ENCODE measurements around the gene CEP295NL. TPM values are rescaled to one million over a fixed set of nuclear protein-coding genes. Genes with fewer than 3 reads are reported as not detected.

CEP295NL gene
- total RNA-seq, 1 donor from 2014 or later = 1.6 TPM

DNA sequence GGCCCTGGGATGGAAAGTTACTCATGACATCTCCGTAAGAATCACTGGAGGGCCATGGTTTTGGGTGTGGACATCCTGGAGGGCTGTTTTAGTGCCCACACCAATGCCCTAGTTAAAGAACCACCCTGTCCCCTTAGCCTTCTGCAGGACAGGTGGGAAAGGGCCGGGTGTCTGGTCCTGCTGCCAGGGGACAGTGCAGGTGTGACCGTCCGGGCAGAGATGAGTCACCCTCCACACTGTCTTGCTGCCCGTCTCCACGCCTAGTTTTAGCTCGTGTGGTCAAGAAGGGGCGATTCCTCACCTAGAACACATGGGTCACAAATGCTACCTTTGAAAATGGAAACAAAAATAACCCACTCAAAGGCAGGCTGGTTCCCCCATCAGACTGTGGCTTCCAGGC lies 17.0 kb downstream of the CEP295NL start:
- Histone ChIP-seq H2AFZ (ENCODE audit: low read depth, low read length) (no peak overlapping the region), H3K27ac (ENCODE audit: low read depth, low read length) (peak overlapping the region; percentile 1), H3K9me3 (ENCODE audit: insufficient read depth, low read depth, low read length) (no peaks in the 10 kb centered on the region), H3K27me3 (ENCODE audit: insufficient read depth, low read length) (no peaks in the 10 kb centered on the region), H3K4me1 (ENCODE audit: insufficient read depth, low read length) (peaks cover 35% of the 10 kb centered on the region), H3K79me2 (ENCODE audit: insufficient read depth, low read length) (peaks cover 92% of the 10 kb centered on the region), H3K4me2 (ENCODE audit: low read length) (no peak overlapping the region), H3K9ac (ENCODE audit: low read length) (no peak overlapping the region), H3K36me3 (ENCODE audit: insufficient read depth, low read length) (no peaks in the 10 kb centered on the region), H3K4me3 (ENCODE audit: insufficient read depth, low read depth, low read length) (no peak overlapping the region), H4K20me1 (ENCODE audit: insufficient read depth, low read length) (peaks cover 63% of the 10 kb centered on the region)
- H3K27me3 Mint-ChIP-seq (ENCODE audit: low read depth, unreplicated experiment) = no peaks in the 10 kb centered on the region
- H3K4me1 Mint-ChIP-seq (ENCODE audit: low read depth, unreplicated experiment) = peaks cover 24% of the 10 kb centered on the region
- TF ChIP-seq EZH2 (IDR thresholded peaks at IDR 0.05; ENCODE audit: insufficient read depth, low read length) (no peak), CTCF (IDR thresholded peaks at IDR 0.05; ENCODE audit: insufficient read depth, low read depth, low read length) (no peak)
- DNase-seq (ENCODE audit: low read depth) (no peak), FAIRE-seq (no peak)
- H3K9me3 Mint-ChIP-seq (ENCODE audit: unreplicated experiment) = no peaks in the 10 kb centered on the region
- H3K4me3 Mint-ChIP-seq (ENCODE audit: unreplicated experiment) = no peak overlapping the region
- H3K27ac Mint-ChIP-seq (ENCODE audit: unreplicated experiment) = no peak overlapping the region
- peaks cover 13% of the 10 kb centered on the region for H3K36me3 Mint-ChIP-seq (ENCODE audit: low read depth, unreplicated experiment)

DNA sequence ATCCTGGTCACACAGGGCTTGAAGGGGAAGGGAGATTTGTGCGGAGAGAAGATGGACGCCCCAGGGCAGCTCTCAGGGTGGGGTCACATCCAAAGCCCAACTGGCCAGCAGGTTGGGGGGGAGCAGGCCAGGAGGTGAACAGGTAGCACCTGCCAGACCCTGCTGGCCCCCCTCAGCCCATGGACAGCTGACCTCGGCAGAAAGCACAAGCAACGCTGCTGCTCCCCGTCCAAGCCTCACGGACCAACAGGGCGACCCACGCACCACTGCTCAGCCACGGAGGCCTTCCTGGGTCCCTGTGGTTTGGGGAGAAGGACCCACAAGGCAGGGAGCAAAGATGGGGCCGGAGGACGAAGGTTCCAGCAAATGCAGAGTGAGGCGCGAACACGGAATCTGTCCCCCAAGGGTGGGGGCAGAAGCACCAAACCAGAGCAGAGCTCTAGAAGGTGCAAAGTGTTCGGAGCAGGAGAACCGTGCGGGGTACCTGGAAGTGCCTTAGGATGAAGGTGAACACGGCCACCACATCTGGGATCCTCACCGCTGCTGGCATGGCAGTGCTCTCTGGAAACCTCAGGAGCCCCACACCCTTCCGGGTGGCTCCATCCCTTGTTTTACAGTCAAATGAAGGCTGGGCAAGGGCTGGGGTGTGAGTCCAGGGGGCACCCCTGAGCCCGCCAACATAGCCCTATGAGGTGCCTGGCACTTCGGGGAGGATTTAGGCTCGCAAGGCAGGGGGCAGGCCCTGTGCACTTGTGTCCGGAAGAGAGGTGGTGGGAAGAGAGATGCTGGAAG lies 17.9 kb downstream of the CEP295NL start:
- peak overlapping the region; percentile 86 for H3K9ac ChIP-seq (ENCODE audit: low read length)
- peak overlapping the region; percentile 96 for H3K27ac ChIP-seq (ENCODE audit: low read depth, low read length)
- H2AFZ ChIP-seq (ENCODE audit: low read depth, low read length) = no peak overlapping the region
- H3K4me1 ChIP-seq (ENCODE audit: insufficient read depth, low read length) = peaks cover 39% of the 10 kb centered on the region
- H4K20me1 ChIP-seq (ENCODE audit: insufficient read depth, low read length) = peaks cover 56% of the 10 kb centered on the region
- H3K4me3 ChIP-seq (ENCODE audit: insufficient read depth, low read depth, low read length) = peak overlapping the region; percentile 29
- Mint-ChIP-seq H3K4me3 (ENCODE audit: unreplicated experiment) (no peak overlapping the region), H3K27me3 (ENCODE audit: low read depth, unreplicated experiment) (no peaks in the 10 kb centered on the region), H3K4me1 (ENCODE audit: low read depth, unreplicated experiment) (peaks cover 25% of the 10 kb centered on the region), H3K9me3 (ENCODE audit: unreplicated experiment) (no peaks in the 10 kb centered on the region), H3K36me3 (ENCODE audit: low read depth, unreplicated experiment) (peaks cover 11% of the 10 kb centered on the region), H3K27ac (ENCODE audit: unreplicated experiment) (peak overlapping the region; percentile 91)
- no peaks in the 10 kb centered on the region for H3K36me3 ChIP-seq (ENCODE audit: insufficient read depth, low read length)
- H3K27me3 ChIP-seq (ENCODE audit: insufficient read depth, low read length) = no peaks in the 10 kb centered on the region
- FAIRE-seq = no peak
- TF ChIP-seq CTCF (IDR thresholded peaks at IDR 0.05; ENCODE audit: insufficient read depth, low read depth, low read length) (no peak), EZH2 (IDR thresholded peaks at IDR 0.05; ENCODE audit: insufficient read depth, low read length) (no peak)
- H3K4me2 ChIP-seq (ENCODE audit: low read length) = peak overlapping the region; percentile 86
- no peak for DNase-seq (ENCODE audit: low read depth)
- H3K9me3 ChIP-seq (ENCODE audit: insufficient read depth, low read depth, low read length) = no peaks in the 10 kb centered on the region
- peaks cover 91% of the 10 kb centered on the region for H3K79me2 ChIP-seq (ENCODE audit: insufficient read depth, low read length)
